GM12873 (cell line): Measurements from ENCODE around the gene NSMCE1.
A peak's percentile ranks its signal among the peaks of the same experiment; 100 is the strongest.

Experiments used
- CTCF ChIP-seq: IDR thresholded peaks from 2 replicates; pipeline ENCODE4 v1.5.1; 2012; ENCODE audit warnings: low read depth, mild to moderate bottlenecking, moderate library complexity, low read length, control low read depth; ENCODE audit not compliant: insufficient read depth; ENCODE audit errors: missing control alignments

NSMCE1 gene

GRCh38 chr16:27268376-27269299 is at the start of gene NSMCE1:
Gene NSMCE1 (minus strand): TSS chr16:27268772. CDS start chr16:27257570, 11,202 bp downstream.
- peak; percentile 23 for TF ChIP-seq CTCF

DNA sequence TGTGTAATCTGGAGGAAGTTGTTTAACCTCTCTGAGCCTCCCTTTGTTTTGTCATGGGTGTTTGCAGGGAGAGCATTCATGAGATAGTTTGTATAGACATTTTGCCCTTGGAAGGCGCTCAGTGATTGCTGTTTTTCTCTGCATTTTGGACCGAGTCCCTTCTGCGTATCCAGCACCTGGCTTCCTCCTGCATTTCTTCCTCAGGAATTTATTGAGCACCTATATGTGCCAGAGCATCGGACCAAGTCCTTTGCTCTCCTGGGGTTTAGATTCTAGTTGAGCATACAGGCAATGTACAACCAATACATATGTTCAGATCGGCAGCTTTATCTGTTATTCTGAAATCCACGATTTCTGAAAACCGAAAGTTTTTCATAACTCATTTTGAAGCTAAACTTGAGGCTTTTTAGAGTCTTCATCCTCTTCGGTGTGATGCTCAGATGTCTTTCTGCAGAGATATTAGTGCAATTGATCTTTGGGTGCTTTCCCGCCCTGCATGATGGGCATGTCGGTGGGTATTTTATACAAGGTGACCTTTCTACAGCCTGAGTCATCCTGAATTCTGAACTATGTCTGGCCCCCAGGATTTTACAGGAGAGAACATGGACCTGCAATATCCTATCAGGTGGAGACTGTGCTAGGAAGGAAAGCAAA is 49.3 kb upstream of the NSMCE1 start:
- TF ChIP-seq CTCF, result no peak

DNA sequence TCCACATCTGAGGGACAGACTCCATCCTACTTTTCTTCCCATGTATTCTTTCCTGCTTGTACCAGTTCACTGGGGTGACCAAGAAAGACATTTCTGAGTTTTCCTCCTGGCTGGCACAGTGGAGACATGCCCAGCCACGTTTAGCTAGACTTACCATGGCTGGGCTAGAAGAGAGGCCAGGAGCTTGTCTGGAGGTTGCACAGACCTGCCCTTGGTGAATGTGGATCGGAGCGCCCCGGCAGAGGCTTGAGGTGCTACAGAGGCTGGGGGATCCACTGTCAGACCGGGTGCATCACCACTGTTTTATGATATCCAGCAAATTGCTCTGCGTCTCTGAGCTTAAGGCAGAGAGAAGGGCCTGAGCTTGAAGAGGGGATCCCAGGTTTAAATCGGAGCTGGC is 48.7 kb upstream of the NSMCE1 start:
- no peak for TF ChIP-seq CTCF

- no peak for TF ChIP-seq CTCF
Observed at GRCh38 chr16:27316038-27316680, 47.6 kb upstream of the NSMCE1 start.

DNA sequence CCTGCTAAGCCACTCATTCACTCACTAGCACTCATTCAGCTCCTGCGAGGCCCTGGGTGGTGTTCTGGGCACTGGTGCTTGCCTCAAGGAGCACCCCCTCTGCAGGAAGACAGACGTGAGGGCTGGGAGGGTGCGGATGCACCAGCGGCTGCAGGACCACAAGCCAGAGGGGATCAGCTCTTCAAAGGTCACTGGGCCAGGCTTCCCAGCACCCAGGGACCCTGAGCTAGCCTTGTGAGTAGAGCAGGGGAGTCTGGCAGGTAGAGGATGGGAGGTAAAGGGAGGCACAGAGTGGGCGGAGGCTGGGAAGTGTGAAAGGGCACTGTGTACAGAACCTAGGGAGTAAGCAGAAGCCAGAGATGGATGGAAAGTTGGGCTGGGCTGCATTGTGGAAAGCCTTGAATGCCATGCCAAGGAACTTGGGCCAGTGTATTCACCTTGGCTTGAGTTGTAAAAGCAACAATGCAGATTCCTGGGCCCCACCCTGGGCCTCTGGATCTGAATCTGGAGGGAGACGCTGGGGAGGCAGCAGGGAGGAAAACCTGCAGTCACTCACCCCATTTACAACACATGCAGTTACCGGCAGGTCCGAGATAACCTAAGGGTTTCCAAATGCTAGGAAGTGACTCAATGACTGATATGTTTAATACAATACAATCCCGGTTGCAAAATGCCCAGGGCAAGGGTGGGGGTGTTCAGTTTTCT is 46.9 kb upstream of the NSMCE1 start:
- no peak for TF ChIP-seq CTCF

GRCh38 chr16:27314986-27315332 is 46.4 kb upstream of the NSMCE1 start:
- no peak for TF ChIP-seq CTCF
